HG02763 (cell line): Measurements from ENCODE around the gene TMEM200B.
"Not testable (repeated sequence)": the region's sequence is repeated elsewhere in the genome, so short reads cannot be mapped to it uniquely, and the experiment has no call there.

Experiments
- ATAC-seq: cut with Tn5 transposase; IDR thresholded peaks from one replicate; pipeline ENCODE4 v1.9.1; 2021; ENCODE audit warnings: mild to moderate bottlenecking, moderate library complexity; ENCODE audit not compliant: unreplicated experiment

The TMEM200B gene

DNA sequence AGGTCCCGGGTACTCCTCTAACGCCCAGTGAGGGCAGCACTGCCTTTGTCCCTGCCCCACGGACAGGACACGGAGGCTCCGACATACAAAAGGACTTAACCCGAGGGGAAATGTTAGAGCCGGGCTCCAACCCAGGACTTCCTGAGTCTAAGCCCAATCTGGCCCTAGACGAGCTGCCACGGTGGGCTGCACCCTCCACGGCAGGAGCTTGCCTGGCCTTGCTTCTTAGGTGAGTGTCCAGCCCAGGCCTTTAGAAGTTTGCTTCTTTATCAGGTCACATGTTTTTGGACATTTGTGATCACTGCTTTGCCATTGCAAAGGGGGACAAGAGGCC is 11.0 kb upstream of the TMEM200B start:
- no peak for ATAC-seq

GRCh38 chr1:29133861-29134694 is 10.4 kb upstream of the TMEM200B start:
- no peak for ATAC-seq

- ATAC-seq = not testable (repeated sequence)
These were observed 7.4 kb upstream of the TMEM200B start for GRCh38 chr1:29131056-29131455.

GRCh38 chr1:29129916-29130315 is 6.2 kb upstream of the TMEM200B start:
- no peak for ATAC-seq

GRCh38 chr1:29128739-29129138 is 5.0 kb upstream of the TMEM200B start:
- no peak for ATAC-seq

DNA sequence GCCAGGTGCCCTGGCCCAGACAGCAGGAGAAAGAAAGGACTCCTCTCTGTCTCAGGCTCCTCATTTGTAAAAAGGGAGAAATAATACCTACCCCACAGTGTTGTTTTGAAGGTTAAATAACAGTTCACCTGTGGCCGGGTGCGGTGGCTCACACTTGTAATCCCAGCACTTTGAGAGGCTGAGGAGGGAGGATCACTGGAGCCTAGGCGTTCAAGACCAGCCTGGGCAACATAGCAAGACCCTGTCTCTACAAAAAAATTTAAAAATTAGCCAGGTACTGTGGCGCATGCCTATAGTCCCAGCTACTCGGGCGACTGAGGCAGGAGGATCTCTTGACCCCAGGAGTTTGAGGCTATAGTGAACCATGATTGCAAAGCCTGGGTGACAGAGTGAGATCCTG is 2.5 kb upstream of the TMEM200B start:
- ATAC-seq = no peak

GRCh38 chr1:29125788-29126187 is 2.1 kb upstream of the TMEM200B start:
- ATAC-seq = no peak

GRCh38 chr1:29125237-29125641 is 1.5 kb upstream of the TMEM200B start:
- ATAC-seq = no peak

DNA sequence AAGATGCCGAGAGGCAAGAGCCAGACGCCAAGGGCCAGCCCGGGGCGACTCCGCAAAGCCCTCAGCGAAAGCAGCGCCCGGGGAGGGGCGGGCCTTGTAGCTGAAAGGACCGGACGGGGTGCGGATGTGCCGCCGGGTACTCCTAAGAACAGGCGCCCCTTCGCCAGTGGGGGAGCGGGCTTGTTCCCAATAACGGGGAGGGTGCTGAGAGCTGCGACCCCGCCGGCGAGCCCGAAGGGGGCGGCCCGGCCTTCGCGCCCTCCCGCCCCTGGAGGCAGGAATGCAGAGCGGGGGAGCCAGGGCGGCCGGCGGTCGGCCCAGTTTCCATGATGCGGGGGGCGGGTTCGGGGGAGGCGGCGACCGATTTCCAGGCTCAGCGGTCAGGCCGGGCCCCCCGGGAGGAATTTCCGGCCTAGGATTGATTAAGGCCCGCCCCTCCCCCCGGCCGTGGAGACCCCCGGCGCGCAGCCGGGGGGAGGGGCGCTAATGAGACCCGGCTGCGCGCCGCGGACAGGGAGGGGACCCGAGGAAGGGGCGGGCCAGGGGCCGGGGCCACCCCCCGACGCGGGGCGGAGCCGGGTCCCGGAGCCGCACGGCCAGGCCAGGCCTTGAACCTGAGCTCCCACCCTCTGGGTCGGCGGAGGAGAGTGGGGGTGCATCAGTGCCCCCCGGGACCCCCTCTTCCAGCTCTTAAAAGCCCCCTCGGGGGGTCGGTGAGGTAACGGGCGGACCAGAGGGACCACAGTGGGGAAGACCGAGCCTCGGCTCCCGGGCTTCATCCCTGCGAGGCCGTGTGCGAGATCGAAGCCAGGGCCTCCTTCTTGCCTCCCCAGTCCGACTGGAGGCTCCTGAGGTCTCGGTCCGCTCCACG is 898 bp upstream of the TMEM200B start:
- no peak for ATAC-seq

DNA sequence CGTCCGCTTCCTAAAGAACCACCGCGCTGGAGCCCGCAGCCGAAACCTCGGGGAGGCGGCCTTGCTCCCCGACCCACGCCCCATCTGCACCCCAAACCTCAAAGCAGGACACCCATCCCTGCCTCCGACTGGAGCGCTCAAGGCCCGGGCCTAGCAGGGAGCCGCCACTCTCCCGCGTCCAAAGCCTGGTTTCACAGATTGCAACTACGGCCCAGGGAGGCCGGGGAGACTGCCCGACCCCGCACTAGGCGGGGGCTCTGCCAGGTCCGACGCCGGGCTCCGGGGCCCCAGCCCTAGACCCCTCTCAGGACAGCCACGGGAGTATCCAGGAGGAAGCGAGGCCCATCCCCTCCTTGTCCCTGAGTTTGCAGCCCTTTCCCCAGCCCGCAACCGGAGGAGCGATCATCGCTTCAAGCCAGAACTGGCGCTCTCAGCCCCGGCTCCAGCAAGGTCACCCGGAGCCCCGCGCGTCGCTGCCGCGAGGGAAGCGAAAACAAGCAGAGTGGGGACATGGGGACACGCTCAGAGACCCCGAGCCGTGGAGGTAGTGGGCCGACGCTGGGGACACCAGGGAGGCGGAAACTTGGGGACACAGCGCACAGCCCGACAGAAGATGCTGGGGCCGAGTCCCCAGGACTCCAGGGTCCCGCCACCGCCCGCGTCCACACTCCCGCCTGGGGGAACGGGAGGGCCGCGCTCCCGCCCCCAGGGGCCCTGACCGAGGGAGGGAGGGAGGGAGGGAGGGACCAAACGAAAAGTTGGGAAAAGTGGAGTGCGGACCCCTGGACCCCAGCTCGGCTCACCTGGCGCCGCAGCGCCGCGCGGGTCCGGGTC is 433 bp downstream of the TMEM200B start:
- no peak for ATAC-seq

GRCh38 chr1:29122682-29123052 is 1.0 kb downstream of the TMEM200B start:
- no peak for ATAC-seq

DNA sequence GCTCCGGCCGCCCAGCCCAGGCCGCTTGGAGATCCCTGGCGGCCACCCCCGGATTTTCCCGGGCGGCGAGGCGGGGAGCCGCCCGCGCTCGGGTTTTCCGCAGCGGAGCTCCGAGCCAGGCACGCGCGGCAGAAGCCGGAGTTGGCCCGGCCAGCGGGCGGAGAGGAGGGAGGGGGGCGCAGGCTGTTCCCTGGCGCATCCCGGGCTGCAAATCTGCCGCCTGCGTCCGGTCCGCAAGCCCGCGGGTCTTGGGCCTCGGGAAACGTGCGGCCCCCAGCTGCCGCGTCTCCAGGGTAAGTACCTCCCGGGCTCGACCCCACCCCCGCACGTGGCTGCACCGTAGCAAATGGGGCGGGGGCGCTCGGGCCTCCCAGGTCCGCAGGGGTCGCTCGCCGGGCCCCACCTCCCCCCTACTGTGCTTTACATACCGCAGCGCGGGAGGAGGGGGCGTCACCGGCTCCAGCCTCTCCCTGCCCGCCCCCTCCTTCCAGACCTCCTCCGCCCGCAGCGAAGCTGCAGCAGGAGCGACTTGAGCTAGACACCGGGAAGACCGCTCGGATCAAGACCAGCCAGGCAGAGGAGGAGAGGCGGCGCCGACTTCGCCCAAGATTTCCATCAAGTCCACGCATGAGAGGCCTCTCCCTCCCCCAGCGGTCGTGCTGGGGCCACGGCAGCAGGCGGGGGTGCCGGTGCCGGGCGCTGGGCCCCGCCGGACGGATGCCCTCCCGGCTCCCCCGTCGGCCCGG is 1.6 kb downstream of the TMEM200B start:
- ATAC-seq = no peak

DNA sequence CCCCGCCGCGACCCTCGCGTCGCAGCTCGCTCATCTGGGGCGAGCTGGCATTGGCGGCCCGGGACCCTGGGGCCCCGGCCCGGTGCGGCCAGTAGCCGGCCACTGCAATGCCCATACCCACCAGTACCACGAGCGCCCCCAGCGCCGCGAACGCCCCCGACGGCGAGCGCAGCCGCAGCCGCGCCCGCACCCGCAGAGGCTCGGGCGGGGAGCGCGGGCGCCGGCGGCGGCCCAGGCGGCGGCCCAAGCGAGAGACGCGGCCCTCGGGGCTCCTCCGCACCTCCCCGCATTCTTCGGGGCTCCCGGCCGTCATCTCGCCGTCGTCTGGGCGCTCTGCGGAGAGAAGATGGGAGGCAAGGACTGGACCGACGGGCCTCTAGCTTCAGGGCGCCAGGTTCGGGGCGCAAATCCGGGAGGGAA is 2.2 kb downstream of the TMEM200B start:
- ATAC-seq = no peak

DNA sequence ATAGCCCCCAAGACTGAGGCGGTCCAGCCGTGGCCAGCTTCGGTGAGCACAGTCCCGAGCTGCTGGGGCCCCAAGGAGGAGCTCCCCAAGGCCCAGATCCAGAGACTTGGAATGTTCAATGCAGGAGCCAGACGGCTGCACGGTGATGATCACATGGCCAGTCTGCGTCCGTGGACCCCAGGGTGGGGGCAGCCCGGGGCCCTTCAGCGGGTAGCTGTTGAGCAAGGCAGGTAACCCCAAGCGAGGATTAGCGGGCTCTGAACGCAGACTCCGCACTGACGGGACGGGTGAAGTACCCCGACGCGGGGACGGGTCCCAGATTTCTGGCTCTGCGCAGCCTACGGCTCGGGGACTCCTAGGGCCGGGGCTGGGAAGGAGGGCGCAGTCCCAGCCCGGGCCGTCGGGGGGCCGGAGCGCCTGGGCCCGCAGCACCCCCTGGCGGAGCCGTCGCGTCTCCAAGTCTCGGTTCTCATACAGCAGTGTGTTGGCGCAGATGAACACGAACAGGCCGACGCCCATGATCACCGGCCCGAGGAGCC is 2.7 kb downstream of the TMEM200B start:
- ATAC-seq = no peak

- no peak for ATAC-seq
These were observed 3.3 kb downstream of the TMEM200B start for GRCh38 chr1:29120367-29120766.

DNA sequence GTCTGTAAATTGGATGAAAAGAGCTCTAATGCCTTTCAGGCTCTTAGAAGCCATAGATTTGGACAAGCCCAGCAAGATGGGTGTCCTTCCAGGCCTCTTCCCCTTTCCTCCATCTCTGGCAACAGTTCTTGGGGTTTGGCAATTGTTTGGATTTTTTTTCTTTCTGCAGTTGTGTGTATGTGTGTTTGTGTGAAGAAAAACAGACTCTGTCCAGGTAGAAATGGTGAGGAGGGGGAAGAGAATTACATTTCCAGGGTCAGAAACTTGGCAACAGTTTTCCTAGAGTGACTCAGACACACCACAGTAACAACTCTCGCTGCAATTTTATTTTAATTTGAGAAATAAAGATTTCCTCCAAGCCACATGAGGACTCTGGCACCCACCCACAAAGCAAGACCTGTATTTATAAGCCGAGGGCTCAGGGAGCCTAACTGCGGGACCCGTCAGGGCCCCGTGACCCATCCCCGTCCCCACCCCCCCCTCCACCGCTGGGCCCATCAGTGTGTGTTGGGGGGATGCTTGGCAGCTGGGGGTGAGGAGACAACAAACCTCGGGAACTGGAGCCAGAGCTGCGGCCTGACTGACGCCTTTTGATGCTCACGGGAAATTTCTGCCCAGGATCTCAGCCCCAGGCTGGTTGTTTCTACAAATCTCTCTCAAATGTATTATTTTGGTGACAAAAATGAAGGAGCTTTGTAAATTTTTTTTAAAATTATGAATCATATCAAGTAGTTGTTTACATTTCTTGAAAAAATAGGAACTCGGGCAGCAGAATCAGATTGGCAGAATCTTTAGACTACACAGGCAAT is 4.4 kb downstream of the TMEM200B start:
- no peak for ATAC-seq

DNA sequence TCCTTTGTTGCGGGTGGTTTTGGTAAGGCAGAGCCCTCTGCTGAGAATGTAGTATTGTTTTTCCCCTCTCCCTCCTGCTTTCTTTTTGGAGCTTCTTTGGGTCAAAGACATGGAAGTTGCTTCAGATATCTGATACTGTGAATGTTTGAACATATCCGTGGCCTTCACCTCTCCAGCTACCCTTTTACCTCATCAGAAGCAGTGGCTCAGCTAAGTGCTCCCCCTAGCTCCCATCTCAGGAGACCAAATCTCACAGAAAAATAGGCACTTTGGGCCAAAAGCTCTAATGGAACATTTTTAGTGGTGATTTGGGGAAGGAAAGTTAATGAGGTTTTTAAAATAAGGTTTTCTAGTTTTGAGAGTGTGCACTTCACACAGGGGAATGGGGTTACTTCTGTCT is 6.3 kb downstream of the TMEM200B start:
- no peak for ATAC-seq

- no peak for ATAC-seq
These were observed 9.0 kb downstream of the TMEM200B start for GRCh38 chr1:29114654-29115053.

DNA sequence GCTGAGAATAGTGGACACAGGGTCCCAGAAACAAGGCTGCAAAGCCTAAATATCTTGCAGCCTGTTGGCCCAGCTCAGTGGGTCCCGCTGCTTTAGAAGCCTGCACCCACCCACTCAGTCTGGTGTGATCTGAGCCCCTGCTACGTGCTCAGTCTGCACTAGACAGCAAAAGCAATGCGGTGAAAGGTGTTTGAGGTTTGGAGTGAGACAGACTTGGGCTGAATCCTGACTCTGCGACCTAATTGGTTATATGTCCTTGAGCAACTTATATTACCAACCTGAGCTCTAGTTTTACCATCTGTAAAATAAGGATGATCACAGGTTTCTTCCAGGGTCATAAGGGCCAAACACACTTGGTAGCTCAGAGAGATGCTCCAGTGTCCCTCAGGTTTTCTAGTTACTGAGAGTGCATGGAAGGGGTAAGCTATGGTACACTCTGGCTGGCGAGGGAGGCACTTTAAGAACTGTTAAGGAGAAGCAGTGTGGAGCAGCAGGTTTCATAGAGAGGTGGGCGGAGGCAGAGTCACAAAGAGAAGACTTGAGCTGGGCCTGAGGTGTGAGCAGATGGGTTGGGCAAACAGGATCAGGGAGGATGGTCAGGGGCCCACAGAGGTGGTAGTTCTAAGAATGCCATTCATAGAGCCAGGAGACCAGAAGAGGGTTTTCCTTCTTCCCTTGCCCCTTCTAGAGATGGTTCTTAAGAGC is 10.1 kb downstream of the TMEM200B start:
- ATAC-seq = no peak
